Liver (tissue), 9 donors: ENCODE measurements around the gene SP1. TPM values are rescaled to one million over a fixed set of nuclear protein-coding genes. Genes with fewer than 3 reads are reported as not detected.
"Not testable (repeated sequence)": the region's sequence is repeated elsewhere in the genome, so short reads cannot be mapped to it uniquely, and the experiment has no call there.

Source experiments
- DNase-seq: peaks from one replicate; pipeline ENCODE4 v3.0.0-alpha.2; 2017; ENCODE audit warnings: low spot score
- H3K27ac ChIP-seq, 2 donors: one replicate each; pipeline ENCODE4 v1.7.0; 2013; ENCODE audit warnings: inconsistent platforms in 2 of 2, low read length in 2 of 2, control low read depth in 1 of 2, low read depth in 1 of 2, mild to moderate bottlenecking in 1 of 2
- H3K27me3 ChIP-seq, 4 donors: one replicate each; pipeline versions ENCODE4 v1.6.1 to v1.7.0; 2013; ENCODE audit warnings: low read length in 3 of 4, inconsistent platforms in 1 of 4, mild to moderate bottlenecking in 1 of 4, moderate library complexity in 1 of 4; ENCODE audit not compliant: control insufficient read depth in 4 of 4, insufficient read depth in 4 of 4
- H3K36me3 ChIP-seq, 4 donors: one replicate each; pipeline versions ENCODE4 v1.6.1 to v1.7.0; 2013; ENCODE audit warnings: low read length in 3 of 4, mild to moderate bottlenecking in 3 of 4, low read depth in 1 of 4, moderate library complexity in 1 of 4; ENCODE audit not compliant: control insufficient read depth in 4 of 4, insufficient read depth in 3 of 4
- H3K4me1 ChIP-seq, 4 donors: one replicate each; pipeline versions ENCODE4 v1.6.1 to v1.7.0; 2013; ENCODE audit warnings: low read length in 3 of 4, mild to moderate bottlenecking in 3 of 4, moderate library complexity in 1 of 4; ENCODE audit not compliant: control insufficient read depth in 4 of 4, insufficient read depth in 4 of 4
- H3K4me3 ChIP-seq, 3 donors: one replicate each; pipeline versions ENCODE4 v1.6.1 to v1.7.0; 2013; ENCODE audit warnings: low read length in 3 of 3, control low read depth in 1 of 3, low read depth in 1 of 3, mild to moderate bottlenecking in 1 of 3
- H3K9ac ChIP-seq, 2 donors: one replicate each; pipeline ENCODE4 v1.7.0; 2013; ENCODE audit warnings: low read length in 2 of 2, mild to moderate bottlenecking in 2 of 2, moderate library complexity in 2 of 2, control low read depth in 1 of 2, low read depth in 1 of 2
- H3K9me3 ChIP-seq, 4 donors: one replicate each; pipeline versions ENCODE4 v1.6.1 to v1.7.0; 2013; ENCODE audit warnings: low read length in 3 of 4; ENCODE audit not compliant: control insufficient read depth in 4 of 4
- FOXA1 ChIP-seq: IDR thresholded peaks from 2 replicates; pipeline ENCODE4 v1.6.1; 2016; ENCODE audit warnings: antibody characterized with exemption
- FOXA2 ChIP-seq: IDR thresholded peaks from 2 replicates; pipeline ENCODE4 v1.6.1; 2016; ENCODE audit warnings: antibody characterized with exemption
- GABPA ChIP-seq, 2 donors: IDR thresholded peaks in 1 of 2; conservative IDR thresholded peaks in 1 of 2; 2 replicates each; pipeline ENCODE4 v1.6.1; 2016; ENCODE audit warnings: antibody characterized with exemption in 2 of 2, mild to moderate bottlenecking in 1 of 2, moderate library complexity in 1 of 2
- HNF4A ChIP-seq, 2 donors: conservative IDR thresholded peaks; 2 replicates each; pipeline ENCODE4 v1.6.1; 2016; ENCODE audit warnings: antibody characterized with exemption in 2 of 2, mild to moderate bottlenecking in 2 of 2
- HNF4G ChIP-seq: IDR thresholded peaks from 2 replicates; pipeline ENCODE4 v1.6.1; 2016; ENCODE audit warnings: antibody characterized with exemption
- JUND ChIP-seq, 2 donors: IDR thresholded peaks; 2 replicates each; pipeline ENCODE4 v1.6.1; 2016; ENCODE audit warnings: antibody characterized with exemption in 2 of 2
- NR2F2 ChIP-seq: IDR thresholded peaks from 2 replicates; pipeline ENCODE4 v1.6.1; 2016; ENCODE audit warnings: antibody characterized with exemption
- RAD21 ChIP-seq, 2 donors: IDR thresholded peaks; 2 replicates each; pipeline ENCODE4 v1.6.1; 2016; ENCODE audit warnings: antibody characterized with exemption in 2 of 2, mild to moderate bottlenecking in 2 of 2
- RXRA ChIP-seq, 2 donors: IDR thresholded peaks; 2 replicates each; pipeline ENCODE4 v1.6.1; 2017 to 2018; ENCODE audit warnings: antibody characterized with exemption in 2 of 2, mild to moderate bottlenecking in 1 of 2
- SP1 ChIP-seq: IDR thresholded peaks from 2 replicates; pipeline ENCODE4 v1.6.1; 2018; ENCODE audit warnings: antibody characterized with exemption, mild to moderate bottlenecking
- TAF1 ChIP-seq: conservative IDR thresholded peaks from 2 replicates; pipeline ENCODE4 v1.6.1; 2016; ENCODE audit warnings: antibody characterized with exemption, mild to moderate bottlenecking
- YY1 ChIP-seq: IDR thresholded peaks from 2 replicates; pipeline ENCODE4 v1.6.1; 2016; ENCODE audit warnings: antibody characterized with exemption, mild to moderate bottlenecking
- WGBS: extraction: QIAGEN DNeasy Blood & Tissue Kit; methylation state at CpG from one replicate; pipeline ENCODE4 v1.1.7; 2013; 5-methylcytosine and 5-hydroxymethylcytosine counted together
- polyA plus RNA-seq, 2 donors: library from polyadenylated mRNA; stranded (reverse) in 1 of 2; unstranded in 1 of 2; fragments of 200-250 nt in 1 of 2; fragments of >200 nt in 1 of 2; fragmentation: Nextera tagmentation in 1 of 2; extraction: Ambion mirVana in 1 of 2; gene quantifications; one replicate each; pipeline versions ENCODE4 v1.2.1 to v1.2.3, GENCODE V29; 2013 to 2015
- total RNA-seq, 2 donors: library from RNA; depleted of rRNA; stranded (reverse); fragments of >200 nt; gene quantifications; one replicate each; pipeline ENCODE4 v1.2.3, GENCODE V29; 2014
- TF ChIP-seq, protein P1 (sequence below): IDR thresholded peaks from 2 replicates; pipeline ENCODE4 v1.6.1; 2016; ENCODE audit warnings: antibody characterized with exemption
- TF ChIP-seq, protein P2 (sequence below): IDR thresholded peaks from 2 replicates; pipeline ENCODE4 v1.6.1; 2016; ENCODE audit warnings: antibody characterized with exemption
- TF ChIP-seq, protein P3 (sequence below): IDR thresholded peaks from 2 replicates; pipeline ENCODE4 v1.6.1; 2016; ENCODE audit warnings: antibody characterized with exemption, mild to moderate bottlenecking
- TF ChIP-seq, protein P4 (sequence below): IDR thresholded peaks from 2 replicates; pipeline ENCODE4 v1.6.1; 2016; ENCODE audit warnings: antibody characterized with exemption
- TF ChIP-seq, protein P5 (sequence below): fragments of 150-350 bp; IDR thresholded peaks from 2 replicates; pipeline ENCODE4 v1.5.1; 2017; ENCODE audit warnings: improper control_type of control experiment, low read depth, low read length; ENCODE audit not compliant: missing input control
- donor health status: healthy.
- donor health status: healthy.
- donor health status: healthy.
- donor health status: healthy.
- donor health status: healthy.

SP1 gene
- total and polyA plus RNA-seq, 4 donors, result 3.8 to 36.5 (median 18.2) TPM

DNA sequence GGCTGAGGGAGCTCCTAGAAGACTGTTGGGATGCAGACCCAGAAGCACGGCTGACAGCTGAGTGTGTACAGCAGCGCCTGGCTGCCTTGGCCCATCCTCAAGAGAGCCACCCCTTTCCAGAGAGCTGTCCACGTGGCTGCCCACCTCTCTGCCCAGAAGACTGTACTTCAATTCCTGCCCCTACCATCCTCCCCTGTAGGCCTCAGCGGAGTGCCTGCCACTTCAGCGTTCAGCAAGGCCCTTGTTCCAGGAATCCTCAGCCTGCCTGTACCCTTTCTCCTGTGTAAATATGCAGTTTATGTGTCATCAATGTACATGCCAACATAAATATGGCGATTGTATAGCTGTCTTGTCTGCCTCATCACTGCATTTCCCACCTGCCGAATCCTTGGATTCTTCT is 51.2 kb downstream of the SP1 start:
- 88% methylated on average over 7 of the region's 7 CpGs for WGBS
- TF ChIP-seq, protein P1, sequence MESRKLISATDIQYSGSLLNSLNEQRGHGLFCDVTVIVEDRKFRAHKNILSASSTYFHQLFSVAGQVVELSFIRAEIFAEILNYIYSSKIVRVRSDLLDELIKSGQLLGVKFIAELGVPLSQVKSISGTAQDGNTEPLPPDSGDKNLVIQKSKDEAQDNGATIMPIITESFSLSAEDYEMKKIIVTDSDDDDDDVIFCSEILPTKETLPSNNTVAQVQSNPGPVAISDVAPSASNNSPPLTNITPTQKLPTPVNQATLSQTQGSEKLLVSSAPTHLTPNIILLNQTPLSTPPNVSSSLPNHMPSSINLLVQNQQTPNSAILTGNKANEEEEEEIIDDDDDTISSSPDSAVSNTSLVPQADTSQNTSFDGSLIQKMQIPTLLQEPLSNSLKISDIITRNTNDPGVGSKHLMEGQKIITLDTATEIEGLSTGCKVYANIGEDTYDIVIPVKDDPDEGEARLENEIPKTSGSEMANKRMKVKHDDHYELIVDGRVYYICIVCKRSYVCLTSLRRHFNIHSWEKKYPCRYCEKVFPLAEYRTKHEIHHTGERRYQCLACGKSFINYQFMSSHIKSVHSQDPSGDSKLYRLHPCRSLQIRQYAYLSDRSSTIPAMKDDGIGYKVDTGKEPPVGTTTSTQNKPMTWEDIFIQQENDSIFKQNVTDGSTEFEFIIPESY, result no peak
- TF ChIP-seq FOXA2 (no peak), RXRA (IDR thresholded peaks at IDR 0.05) (no peak), HNF4A (conservative IDR thresholded peaks at IDR 0.05) (no peak), FOXA1 (no peak), JUND (IDR thresholded peaks at IDR 0.05) (no peak), NR2F2 (no peak), RAD21 (IDR thresholded peaks at IDR 0.05) (no peak), GABPA (IDR thresholded peaks at IDR 0.05 in 1 of 2, conservative IDR thresholded peaks at IDR 0.05 in 1 of 2) (no peak), SP1 (no peak), TAF1 (no peak), HNF4G (no peak), YY1 (no peak)
- TF ChIP-seq, protein P2, sequence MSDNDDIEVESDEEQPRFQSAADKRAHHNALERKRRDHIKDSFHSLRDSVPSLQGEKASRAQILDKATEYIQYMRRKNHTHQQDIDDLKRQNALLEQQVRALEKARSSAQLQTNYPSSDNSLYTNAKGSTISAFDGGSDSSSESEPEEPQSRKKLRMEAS, result no peak
- TF ChIP-seq, protein P3, sequence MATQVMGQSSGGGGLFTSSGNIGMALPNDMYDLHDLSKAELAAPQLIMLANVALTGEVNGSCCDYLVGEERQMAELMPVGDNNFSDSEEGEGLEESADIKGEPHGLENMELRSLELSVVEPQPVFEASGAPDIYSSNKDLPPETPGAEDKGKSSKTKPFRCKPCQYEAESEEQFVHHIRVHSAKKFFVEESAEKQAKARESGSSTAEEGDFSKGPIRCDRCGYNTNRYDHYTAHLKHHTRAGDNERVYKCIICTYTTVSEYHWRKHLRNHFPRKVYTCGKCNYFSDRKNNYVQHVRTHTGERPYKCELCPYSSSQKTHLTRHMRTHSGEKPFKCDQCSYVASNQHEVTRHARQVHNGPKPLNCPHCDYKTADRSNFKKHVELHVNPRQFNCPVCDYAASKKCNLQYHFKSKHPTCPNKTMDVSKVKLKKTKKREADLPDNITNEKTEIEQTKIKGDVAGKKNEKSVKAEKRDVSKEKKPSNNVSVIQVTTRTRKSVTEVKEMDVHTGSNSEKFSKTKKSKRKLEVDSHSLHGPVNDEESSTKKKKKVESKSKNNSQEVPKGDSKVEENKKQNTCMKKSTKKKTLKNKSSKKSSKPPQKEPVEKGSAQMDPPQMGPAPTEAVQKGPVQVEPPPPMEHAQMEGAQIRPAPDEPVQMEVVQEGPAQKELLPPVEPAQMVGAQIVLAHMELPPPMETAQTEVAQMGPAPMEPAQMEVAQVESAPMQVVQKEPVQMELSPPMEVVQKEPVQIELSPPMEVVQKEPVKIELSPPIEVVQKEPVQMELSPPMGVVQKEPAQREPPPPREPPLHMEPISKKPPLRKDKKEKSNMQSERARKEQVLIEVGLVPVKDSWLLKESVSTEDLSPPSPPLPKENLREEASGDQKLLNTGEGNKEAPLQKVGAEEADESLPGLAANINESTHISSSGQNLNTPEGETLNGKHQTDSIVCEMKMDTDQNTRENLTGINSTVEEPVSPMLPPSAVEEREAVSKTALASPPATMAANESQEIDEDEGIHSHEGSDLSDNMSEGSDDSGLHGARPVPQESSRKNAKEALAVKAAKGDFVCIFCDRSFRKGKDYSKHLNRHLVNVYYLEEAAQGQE, result no peak
- TF ChIP-seq, protein P4, sequence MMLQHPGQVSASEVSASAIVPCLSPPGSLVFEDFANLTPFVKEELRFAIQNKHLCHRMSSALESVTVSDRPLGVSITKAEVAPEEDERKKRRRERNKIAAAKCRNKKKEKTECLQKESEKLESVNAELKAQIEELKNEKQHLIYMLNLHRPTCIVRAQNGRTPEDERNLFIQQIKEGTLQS, result no peak
- TF ChIP-seq, protein P5, sequence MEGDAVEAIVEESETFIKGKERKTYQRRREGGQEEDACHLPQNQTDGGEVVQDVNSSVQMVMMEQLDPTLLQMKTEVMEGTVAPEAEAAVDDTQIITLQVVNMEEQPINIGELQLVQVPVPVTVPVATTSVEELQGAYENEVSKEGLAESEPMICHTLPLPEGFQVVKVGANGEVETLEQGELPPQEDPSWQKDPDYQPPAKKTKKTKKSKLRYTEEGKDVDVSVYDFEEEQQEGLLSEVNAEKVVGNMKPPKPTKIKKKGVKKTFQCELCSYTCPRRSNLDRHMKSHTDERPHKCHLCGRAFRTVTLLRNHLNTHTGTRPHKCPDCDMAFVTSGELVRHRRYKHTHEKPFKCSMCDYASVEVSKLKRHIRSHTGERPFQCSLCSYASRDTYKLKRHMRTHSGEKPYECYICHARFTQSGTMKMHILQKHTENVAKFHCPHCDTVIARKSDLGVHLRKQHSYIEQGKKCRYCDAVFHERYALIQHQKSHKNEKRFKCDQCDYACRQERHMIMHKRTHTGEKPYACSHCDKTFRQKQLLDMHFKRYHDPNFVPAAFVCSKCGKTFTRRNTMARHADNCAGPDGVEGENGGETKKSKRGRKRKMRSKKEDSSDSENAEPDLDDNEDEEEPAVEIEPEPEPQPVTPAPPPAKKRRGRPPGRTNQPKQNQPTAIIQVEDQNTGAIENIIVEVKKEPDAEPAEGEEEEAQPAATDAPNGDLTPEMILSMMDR, result no peak
- Histone ChIP-seq H3K4me1 (no peaks in the 10 kb centered on the region), H3K9me3 (no peaks in the 10 kb centered on the region), H3K4me3 (no peak overlapping the region), H3K27ac (no peak overlapping the region), H3K36me3 (no peaks in the 10 kb centered on the region), H3K9ac (no peak overlapping the region), H3K27me3 (no peaks in the 10 kb centered on the region)
- no peak for DNase-seq

DNA sequence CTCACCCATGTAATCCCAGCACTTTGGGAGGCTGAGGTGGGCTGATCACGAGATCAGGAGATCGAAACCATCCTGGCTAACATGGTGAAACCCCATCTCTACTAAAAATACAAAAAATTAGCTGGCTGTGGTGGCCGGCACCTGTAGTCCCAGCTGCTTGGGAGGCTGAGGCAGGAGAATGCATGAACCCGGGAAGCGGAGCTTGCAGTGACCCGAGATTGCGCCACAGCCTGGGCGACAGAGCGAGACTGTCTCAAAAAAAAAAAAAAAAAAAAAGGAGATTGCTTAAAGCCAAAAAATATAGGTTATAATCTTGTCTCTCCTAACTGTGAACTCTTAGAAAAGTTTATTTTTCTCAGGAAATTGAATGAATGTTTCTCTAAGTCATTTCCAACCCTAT is 55.4 kb downstream of the SP1 start:
- H3K9ac ChIP-seq, H3K4me1 ChIP-seq, DNase-seq, H3K9me3 ChIP-seq, H3K27me3 ChIP-seq, H3K36me3 ChIP-seq, H3K27ac ChIP-seq, H3K4me3 ChIP-seq: not testable (repeated sequence)
- 89% methylated on average over 9 of the region's 9 CpGs for WGBS

DNA sequence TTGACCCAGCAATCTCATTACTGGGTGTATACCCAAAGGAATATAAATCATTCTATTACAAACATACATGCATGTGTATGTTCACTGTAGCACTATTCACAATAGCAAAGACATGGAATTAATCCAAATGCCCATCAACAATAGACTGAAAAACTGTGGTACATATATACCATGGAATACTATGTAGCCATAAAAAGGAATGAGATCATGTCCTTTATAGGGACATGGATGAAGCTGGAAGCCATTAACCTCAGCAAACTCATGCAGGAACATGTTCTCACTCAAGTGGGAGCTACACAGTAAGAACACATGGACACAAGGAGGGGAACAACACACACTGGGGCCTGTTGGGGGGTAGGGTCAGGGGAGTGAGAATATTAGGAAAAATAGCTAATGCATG is 59.6 kb downstream of the SP1 start:
- H3K27me3 ChIP-seq, H3K36me3 ChIP-seq, H3K4me3 ChIP-seq, H3K9me3 ChIP-seq, DNase-seq, H3K9ac ChIP-seq, H3K27ac ChIP-seq: not testable (repeated sequence)
- peaks cover 0 to 19% (median 5%) of the 10 kb centered on the region in 4 donors for H3K4me1 ChIP-seq
